Iris pigment epithelial cell (primary cell): ENCODE data around the gene TGFBR3.

ENCODE experiments used
- DNase-seq: peaks from one replicate; pipeline ENCODE4 v3.0.0-alpha.2; 2011; ENCODE audit warnings: low read depth

Gene TGFBR3

GRCh38 chr1:91799159-91799558 lies 86.8 kb downstream of the TGFBR3 start:
- no peak for DNase-seq

GRCh38 chr1:91798740-91799139 lies 87.2 kb downstream of the TGFBR3 start:
- no peak for DNase-seq

GRCh38 chr1:91798241-91798648 lies 87.7 kb downstream of the TGFBR3 start:
- no peak for DNase-seq

- DNase-seq: no peak
Observed at GRCh38 chr1:91797164-91797563, 88.8 kb downstream of the TGFBR3 start.

GRCh38 chr1:91796390-91796654 lies 89.6 kb downstream of the TGFBR3 start:
- no peak for DNase-seq

GRCh38 chr1:91795591-91796389 lies 90.2 kb downstream of the TGFBR3 start:
- peak; percentile 80 for DNase-seq

- no peak for DNase-seq
Observed at GRCh38 chr1:91793877-91794276, 92.1 kb downstream of the TGFBR3 start.

GRCh38 chr1:91793189-91793588 lies 92.8 kb downstream of the TGFBR3 start:
- no peak for DNase-seq

GRCh38 chr1:91792489-91793071 lies 93.4 kb downstream of the TGFBR3 start:
- no peak for DNase-seq

- no peak for DNase-seq
Observed at GRCh38 chr1:91791691-91792488, 94.1 kb downstream of the TGFBR3 start.

- no peak for DNase-seq
Observed at GRCh38 chr1:91791103-91791502, 94.8 kb downstream of the TGFBR3 start.

- no peak for DNase-seq
Observed at GRCh38 chr1:91790392-91790791, 95.6 kb downstream of the TGFBR3 start.

- DNase-seq: no peak
Observed at GRCh38 chr1:91789273-91789997, 96.5 kb downstream of the TGFBR3 start.

GRCh38 chr1:91787919-91788318 lies 98.0 kb downstream of the TGFBR3 start:
- DNase-seq: no peak

- no peak for DNase-seq
Observed at GRCh38 chr1:91784616-91785015, 101.3 kb downstream of the TGFBR3 start.

GRCh38 chr1:91784191-91784590 lies 101.8 kb downstream of the TGFBR3 start:
- no peak for DNase-seq

GRCh38 chr1:91783423-91784170 lies 102.4 kb downstream of the TGFBR3 start:
- peak; percentile 78 for DNase-seq

GRCh38 chr1:91781901-91782622 lies 103.9 kb downstream of the TGFBR3 start:
- peak; percentile 41 for DNase-seq

GRCh38 chr1:91781371-91781825 lies 104.6 kb downstream of the TGFBR3 start:
- DNase-seq: peak; percentile 81

GRCh38 chr1:91779548-91780021 lies 106.4 kb downstream of the TGFBR3 start:
- no peak for DNase-seq

GRCh38 chr1:91778964-91779363 lies 107.0 kb downstream of the TGFBR3 start:
- DNase-seq: no peak
